K562 (cell line): ENCODE results near the gene ADK. TPM values are rescaled to one million over a fixed set of nuclear protein-coding genes. Genes with fewer than 3 reads are reported as not detected.
"Not testable (repeated sequence)": the region's sequence is repeated elsewhere in the genome, so short reads cannot be mapped to it uniquely, and the experiment has no call there.

Experiments used
- ATAC-seq: fragments of 200-7000 bp; cut with Tn5 transposase; 3 replicates; pipeline ENCODE4 v1.9.1; 2020; ENCODE audit warnings: moderate library complexity
- BruUV-seq: library from RNA; stranded (reverse); fragments of 400-500 nt; replicated peaks from 2 replicates; lab custom pipeline; 2021; lab: Mats Ljungman, UMichigan
- CTCF ChIA-PET: fragments of 300-600 bp; formaldehyde crosslinking; extraction: SDS; loops from one replicate; lab custom pipeline; 2021; ENCODE audit warnings: low intra/inter-chr PET ratio; lab: Yijun Ruan, JAX
- POLR2A ChIA-PET: fragments of 300-600, 350-650 bp; sonication (Branson Sonifier 250); formaldehyde crosslinking; extraction: SDS; loops from one replicate; lab custom pipeline; 2021; ENCODE audit warnings: antibody characterized with exemption, inconsistent platforms; lab: Yijun Ruan, JAX
- DNase-seq, 4 experiments: peaks; one replicate each; pipeline versions ENCODE4 v3.0.0 to v3.0.0-alpha.2; 2011 to 2018; ENCODE audit warnings: low spot score in 3 of 4, mixed read lengths in 3 of 4; ENCODE audit errors: extremely low read depth in 1 of 4
- FAIRE-seq: peaks from 2 replicates; lab custom pipeline; 2011; peaks lifted over from hg19 to GRCh38; lab: Jason Lieb, UNC
- H2AFZ ChIP-seq: 2 replicates; pipeline ENCODE4 v1.6.0; 2011; ENCODE audit warnings: low read depth, low read length, control low read depth, inconsistent platforms
- H3K27ac ChIP-seq: fragments of 200-600 bp; 3 replicates; pipeline ENCODE4 v1.8.0; 2011; ENCODE audit warnings: low read depth, mild to moderate bottlenecking, control low read depth, inconsistent platforms, low read length, moderate library complexity, mixed read lengths; ENCODE audit errors: extremely low read depth
- H3K27me3 ChIP-seq, 2 experiments: fragments of 300-600 bp in 1 of 2; 2 replicates in 1 of 2; 3 replicates in 1 of 2; pipeline versions ENCODE4 v1.6.0 to v1.8.0; 2011; ENCODE audit warnings: inconsistent platforms in 2 of 2, low read length in 2 of 2, mild to moderate bottlenecking in 1 of 2, mixed read lengths in 1 of 2, moderate library complexity in 1 of 2; ENCODE audit not compliant: control insufficient read depth in 2 of 2, insufficient read depth in 2 of 2
- H3K36me3 ChIP-seq: fragments of 300-600 bp; 3 replicates; pipeline ENCODE4 v1.8.0; 2011; ENCODE audit warnings: mild to moderate bottlenecking, low read length, inconsistent platforms; ENCODE audit not compliant: control insufficient read depth, insufficient read depth
- H3K4me1 ChIP-seq, 2 experiments: fragments of 200-600 bp in 1 of 2; replicated peaks in 1 of 2; 2 replicates in 1 of 2; 3 replicates in 1 of 2; pipeline versions ENCODE4 v1.5.1 to v1.8.0; 2011; ENCODE audit warnings: inconsistent platforms in 2 of 2, low read length in 2 of 2, mild to moderate bottlenecking in 1 of 2, mixed read lengths in 1 of 2, moderate library complexity in 1 of 2; ENCODE audit not compliant: control insufficient read depth in 2 of 2, insufficient read depth in 2 of 2
- H3K4me2 ChIP-seq: 2 replicates; pipeline ENCODE4 v1.6.1; 2011; ENCODE audit warnings: low read length, control low read depth, inconsistent platforms, mixed read lengths; ENCODE audit not compliant: insufficient read depth
- H3K4me3 ChIP-seq: fragments of 200-600 bp; sonication (generic), shearing (Covaris generic); 2 replicates; pipeline ENCODE4 v1.5.1; 2016; ENCODE audit warnings: control low read depth, inconsistent platforms
- H3K79me2 ChIP-seq: fragments of 200-600 bp; 3 replicates; pipeline ENCODE4 v1.8.0; 2011; ENCODE audit warnings: low read length, inconsistent platforms; ENCODE audit not compliant: control insufficient read depth, insufficient read depth
- H3K9ac ChIP-seq, 2 experiments: 2 replicates each; pipeline versions ENCODE4 v1.6.0 to v1.6.1; 2011; ENCODE audit warnings: low read depth in 2 of 2, low read length in 2 of 2, control low read depth in 1 of 2, inconsistent platforms in 1 of 2, mild to moderate bottlenecking in 1 of 2, mixed read lengths in 1 of 2; ENCODE audit not compliant: insufficient read depth in 1 of 2
- H3K9me1 ChIP-seq: one replicate; pipeline ENCODE4 v1.6.0; 2011; ENCODE audit warnings: inconsistent platforms, mild to moderate bottlenecking, low read length, moderate library complexity; ENCODE audit not compliant: control insufficient read depth, insufficient read depth
- H3K9me3 ChIP-seq: replicated peaks from 2 replicates; pipeline ENCODE4 v1.5.1; 2011; ENCODE audit warnings: low read depth, low read length, inconsistent platforms; ENCODE audit not compliant: control insufficient read depth, insufficient read depth
- H4K20me1 ChIP-seq: replicated peaks from 2 replicates; pipeline ENCODE4 v1.6.1; 2011; ENCODE audit warnings: low read length, inconsistent platforms, mixed read lengths; ENCODE audit not compliant: control insufficient read depth, insufficient read depth
- FOXM1 ChIP-seq, 2 experiments: fragments of 450-650 bp in 1 of 2; sonication (generic) in 1 of 2; formaldehyde crosslinking in 1 of 2; IDR thresholded peaks; 2 replicates each; pipeline versions ENCODE4 v1.6.1 to v1.9.0; 2017 to 2022; ENCODE audit warnings: low read depth in 2 of 2, mild to moderate bottlenecking in 2 of 2, missing genetic modification reagents in 1 of 2, moderate library complexity in 1 of 2
- RNF2 ChIP-seq: sonication (generic); IDR thresholded peaks from 2 replicates; pipeline ENCODE4 v1.6.1; 2016
- TBP ChIP-seq: optimal IDR thresholded peaks from 2 replicates; pipeline ENCODE3; 2011; ENCODE audit warnings: low read depth, low read length, improper control_type of control experiment
- XRCC4 ChIP-seq: IDR thresholded peaks from one replicate; pipeline ENCODE4 v1.6.1; 2011; ENCODE audit not compliant: insufficient read depth, insufficient read length; ENCODE audit errors: extremely low read depth
- ZNF347 ChIP-seq: fragments of 450-650 bp; formaldehyde crosslinking; IDR thresholded peaks from 2 replicates; pipeline ENCODE4 v1.4.0; 2020; ENCODE audit warnings: low read depth, mild to moderate bottlenecking, moderate library complexity
- ZNF695 ChIP-seq: fragments of 450-650 bp; formaldehyde crosslinking; IDR thresholded peaks from 2 replicates; pipeline ENCODE4 v1.4.0; 2020; ENCODE audit warnings: mild to moderate bottlenecking, moderate library complexity
- WGBS: fragments of 100-300 bp; shearing (Covaris generic); methylation state at CpG from one replicate; pipeline ENCODE4 v1.1.6; 2016; ENCODE audit warnings: low coverage, mixed read lengths; ENCODE audit not compliant: insufficient coverage; ENCODE audit errors: missing lambda C conversion rate; 5-methylcytosine and 5-hydroxymethylcytosine counted together
- in situ Hi-C: fragments of 300-500 bp; cut with MboI; formaldehyde crosslinking; loops from 4 replicates; pipeline ENCODE4 v1.15.0; 2018; ENCODE audit warnings: inconsistent platforms, mixed read lengths
- intact Hi-C: fragments of 100-400 bp; cut with micrococcal nuclease; formaldehyde crosslinking; loops from 2 replicates; pipeline ENCODE4 v1.14.2; 2022
- polyA plus RNA-seq, 8 experiments: library from polyadenylated mRNA; depleted of rRNA in 4 of 8; stranded (reverse) in 5 of 8; unstranded in 3 of 8; fragments of >200 nt; fragmentation: Nextera tagmentation in 2 of 8; fragmentation: Illumina TruSeq in 1 of 8; extraction: Ambion mirVana in 2 of 8; extraction: Trizol in 1 of 8; gene quantifications; 2 replicates each; pipeline versions ENCODE4 v1.2.1 to v1.2.3, GENCODE V29; 2011 to 2014; ENCODE audit warnings: inconsistent platforms in 1 of 8, missing spikeins in 1 of 8
- total RNA-seq, 7 experiments: library from RNA; depleted of rRNA in 6 of 7; stranded (reverse); fragments of >200 nt in 6 of 7; fragmentation: Illumina TruSeq in 2 of 7; extraction: Trizol in 2 of 7; gene quantifications; 2 replicates each; pipeline versions ENCODE4 v1.2.1 to v1.2.3, GENCODE V29; 2011 to 2021; ENCODE audit warnings: low replicate concordance in 1 of 7
- TF ChIP-seq, protein P1 (sequence below): fragments of 450-650 bp; IDR thresholded peaks from 2 replicates; pipeline ENCODE4 v1.7.1; 2018; ENCODE audit warnings: mild to moderate bottlenecking, low read depth; ENCODE audit not compliant: partially characterized antibody
- TF ChIP-seq, protein P2 (sequence below): fragments of 450-650 bp; formaldehyde crosslinking; IDR thresholded peaks from 2 replicates; pipeline ENCODE4 v1.4.0; 2022; ENCODE audit warnings: missing genetic modification characterization

Gene ADK
- total and polyA plus RNA-seq, 9 of the 15 experiments (the other 6 are each of a cell fraction or from before 2014, with no cell fraction given): 54.2 to 97.8 (median 73.6) TPM

DNA sequence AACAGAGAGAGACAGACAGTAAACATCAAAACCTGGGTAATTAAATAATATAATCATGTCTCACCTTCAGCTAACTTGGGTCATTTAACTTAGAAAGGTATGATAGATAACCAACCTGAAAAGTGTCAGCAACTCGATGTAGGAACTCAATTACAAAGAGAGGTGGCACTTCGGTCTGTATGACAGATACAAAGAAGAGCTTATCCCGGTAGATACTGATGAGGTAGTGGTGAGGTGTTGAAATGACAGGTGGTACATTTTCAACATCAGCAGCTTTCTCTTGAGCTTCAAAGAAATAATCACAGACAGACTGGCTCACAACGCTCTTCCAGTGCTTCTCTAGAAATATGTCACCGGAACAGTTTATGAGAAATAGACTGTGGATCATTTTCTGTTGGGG lies 13.0 kb upstream of the ADK start:
- in situ Hi-C loops (no loop called here), intact Hi-C loops (no loop called here)
- H4K20me1 ChIP-seq: no peaks in the 10 kb centered on the region
- no TSS peak for BruUV-seq
- DNase-seq (peak in 1 of 4 experiments; percentile 33), ATAC-seq (no peak), FAIRE-seq (no peak)
- no peak overlapping the region for H3K27ac ChIP-seq
- ChIA-PET CTCF (no interaction called here), POLR2A (interaction anchor here (1.9 kb wide), 2 partner anchors 10 to 12 kb away, joined by 9 to 10 read pairs; partner anchors contain the start of genes ADK and AP3M1)
- H3K4me2 ChIP-seq: no peak overlapping the region
- H3K79me2 ChIP-seq: peaks cover 22% of the 10 kb centered on the region
- WGBS: 94% methylated on average over 5 of the region's 5 CpGs
- peaks cover 0 to 4% of the 10 kb centered on the region in 2 experiments; a peak in 1 of 5 replicates for H3K4me1 ChIP-seq
- H2AFZ ChIP-seq: no peak overlapping the region
- no peak overlapping the region for H3K4me3 ChIP-seq
- H3K36me3 ChIP-seq: peaks cover 71% of the 10 kb centered on the region
- H3K9me3 ChIP-seq: no peaks in the 10 kb centered on the region
- no peaks in the 10 kb centered on the region for H3K27me3 ChIP-seq
- no peaks in the 10 kb centered on the region for H3K9me1 ChIP-seq
- H3K9ac ChIP-seq: no peak overlapping the region
- TF ChIP-seq XRCC4 (no peak), ZNF347 (no peak), TBP (no peak), FOXM1 (IDR thresholded peaks at IDR 0.05; ENCODE audit: low read depth) (no peak), FOXM1 (CRISPR knock-in tag; IDR thresholded peaks at IDR 0.05; ENCODE audit: low read depth) (no peak), RNF2 (no peak), ZNF695 (no peak)
- TF ChIP-seq, protein P1, sequence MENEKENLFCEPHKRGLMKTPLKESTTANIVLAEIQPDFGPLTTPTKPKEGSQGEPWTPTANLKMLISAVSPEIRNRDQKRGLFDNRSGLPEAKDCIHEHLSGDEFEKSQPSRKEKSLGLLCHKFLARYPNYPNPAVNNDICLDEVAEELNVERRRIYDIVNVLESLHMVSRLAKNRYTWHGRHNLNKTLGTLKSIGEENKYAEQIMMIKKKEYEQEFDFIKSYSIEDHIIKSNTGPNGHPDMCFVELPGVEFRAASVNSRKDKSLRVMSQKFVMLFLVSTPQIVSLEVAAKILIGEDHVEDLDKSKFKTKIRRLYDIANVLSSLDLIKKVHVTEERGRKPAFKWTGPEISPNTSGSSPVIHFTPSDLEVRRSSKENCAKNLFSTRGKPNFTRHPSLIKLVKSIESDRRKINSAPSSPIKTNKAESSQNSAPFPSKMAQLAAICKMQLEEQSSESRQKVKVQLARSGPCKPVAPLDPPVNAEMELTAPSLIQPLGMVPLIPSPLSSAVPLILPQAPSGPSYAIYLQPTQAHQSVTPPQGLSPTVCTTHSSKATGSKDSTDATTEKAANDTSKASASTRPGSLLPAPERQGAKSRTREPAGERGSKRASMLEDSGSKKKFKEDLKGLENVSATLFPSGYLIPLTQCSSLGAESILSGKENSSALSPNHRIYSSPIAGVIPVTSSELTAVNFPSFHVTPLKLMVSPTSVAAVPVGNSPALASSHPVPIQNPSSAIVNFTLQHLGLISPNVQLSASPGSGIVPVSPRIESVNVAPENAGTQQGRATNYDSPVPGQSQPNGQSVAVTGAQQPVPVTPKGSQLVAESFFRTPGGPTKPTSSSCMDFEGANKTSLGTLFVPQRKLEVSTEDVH: no peak
- TF ChIP-seq, protein P2, sequence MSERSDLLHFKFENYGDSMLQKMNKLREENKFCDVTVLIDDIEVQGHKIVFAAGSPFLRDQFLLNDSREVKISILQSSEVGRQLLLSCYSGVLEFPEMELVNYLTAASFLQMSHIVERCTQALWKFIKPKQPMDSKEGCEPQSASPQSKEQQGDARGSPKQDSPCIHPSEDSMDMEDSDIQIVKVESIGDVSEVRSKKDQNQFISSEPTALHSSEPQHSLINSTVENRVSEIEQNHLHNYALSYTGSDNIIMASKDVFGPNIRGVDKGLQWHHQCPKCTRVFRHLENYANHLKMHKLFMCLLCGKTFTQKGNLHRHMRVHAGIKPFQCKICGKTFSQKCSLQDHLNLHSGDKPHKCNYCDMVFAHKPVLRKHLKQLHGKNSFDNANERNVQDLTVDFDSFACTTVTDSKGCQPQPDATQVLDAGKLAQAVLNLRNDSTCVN (CRISPR knock-in tag): no peak

DNA sequence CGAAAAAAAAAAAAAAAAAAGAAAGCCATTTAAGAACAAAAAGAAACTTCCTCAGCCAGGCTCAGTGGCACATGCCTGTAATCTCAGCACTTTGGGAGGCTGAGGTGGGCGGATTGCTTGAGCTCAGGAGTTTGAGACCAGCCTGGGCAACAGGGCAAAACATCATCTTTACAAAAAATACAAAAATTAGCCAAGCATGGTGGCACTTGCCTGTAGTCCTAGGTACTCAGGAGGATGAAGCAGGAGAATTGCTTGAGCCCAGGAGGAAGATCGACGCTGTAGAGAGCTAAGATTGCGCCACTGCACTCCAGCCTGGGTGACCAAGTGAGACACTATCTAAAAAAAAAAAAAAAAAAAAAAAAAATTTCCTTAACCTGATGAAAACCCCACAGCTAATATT lies 12.4 kb upstream of the ADK start:
- DNase-seq, FAIRE-seq, intact Hi-C loops, H3K4me1 ChIP-seq, H4K20me1 ChIP-seq, H3K4me3 ChIP-seq, H3K4me2 ChIP-seq, in situ Hi-C loops, H3K9me3 ChIP-seq, ATAC-seq, H3K27me3 ChIP-seq, H3K27ac ChIP-seq, BruUV-seq, H3K9me1 ChIP-seq, H3K9ac ChIP-seq, H2AFZ ChIP-seq: not testable (repeated sequence)
- 94% methylated on average over 3 of the region's 5 CpGs for WGBS
- ChIA-PET POLR2A (interaction anchor here (1.6 to 1.9 kb wide), 3 partner anchors 8 to 11 kb away, joined by 9 to 10 read pairs (median 9); partner anchors contain the start of genes ADK and AP3M1), CTCF (interaction anchor here (0.7 kb wide), 1 partner anchor 65 kb away, joined by 5 read pairs; no protein-coding TSS in a partner anchor)
- Histone ChIP-seq H3K36me3 (peaks cover 66% of the 10 kb centered on the region), H3K79me2 (peaks cover 28% of the 10 kb centered on the region)
